ENCODE results near the gene CACNB2.
"Not testable (repeated sequence)": the region's sequence is repeated elsewhere in the genome, so short reads cannot be mapped to it uniquely, and the experiment has no call there.

The CACNB2 gene

GRCh38 chr10:18202680-18203460, 62.6 kb downstream of the CACNB2 start:
- no peak overlapping the region for H3K4me3 ChIP-seq (ENCODE audit: low read length)
- TF ChIP-seq ZNF274 (IDR thresholded peaks at IDR 0.05; ENCODE audit: low read depth, low read length): no peak

DNA sequence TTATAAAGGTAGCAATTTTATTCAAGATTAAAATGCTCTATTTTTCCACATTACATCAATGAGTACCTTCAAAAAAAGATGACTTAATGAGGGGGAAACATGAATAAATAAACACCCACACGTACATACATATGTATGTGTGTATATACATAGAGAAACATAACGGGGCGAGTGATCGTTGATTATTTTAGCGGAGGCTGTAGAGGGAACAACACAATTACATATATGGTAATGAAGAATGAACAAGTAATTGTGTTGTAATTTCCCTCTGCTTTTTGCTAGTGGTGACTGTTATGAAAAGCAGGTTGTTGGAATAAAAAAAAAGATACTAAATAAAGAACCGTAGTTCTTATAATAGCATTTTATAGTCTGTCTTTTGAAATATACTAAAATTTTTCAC, 63.2 kb downstream of the CACNB2 start:
- TF ChIP-seq ZNF274 (IDR thresholded peaks at IDR 0.05; ENCODE audit: low read depth, low read length): no peak

DNA sequence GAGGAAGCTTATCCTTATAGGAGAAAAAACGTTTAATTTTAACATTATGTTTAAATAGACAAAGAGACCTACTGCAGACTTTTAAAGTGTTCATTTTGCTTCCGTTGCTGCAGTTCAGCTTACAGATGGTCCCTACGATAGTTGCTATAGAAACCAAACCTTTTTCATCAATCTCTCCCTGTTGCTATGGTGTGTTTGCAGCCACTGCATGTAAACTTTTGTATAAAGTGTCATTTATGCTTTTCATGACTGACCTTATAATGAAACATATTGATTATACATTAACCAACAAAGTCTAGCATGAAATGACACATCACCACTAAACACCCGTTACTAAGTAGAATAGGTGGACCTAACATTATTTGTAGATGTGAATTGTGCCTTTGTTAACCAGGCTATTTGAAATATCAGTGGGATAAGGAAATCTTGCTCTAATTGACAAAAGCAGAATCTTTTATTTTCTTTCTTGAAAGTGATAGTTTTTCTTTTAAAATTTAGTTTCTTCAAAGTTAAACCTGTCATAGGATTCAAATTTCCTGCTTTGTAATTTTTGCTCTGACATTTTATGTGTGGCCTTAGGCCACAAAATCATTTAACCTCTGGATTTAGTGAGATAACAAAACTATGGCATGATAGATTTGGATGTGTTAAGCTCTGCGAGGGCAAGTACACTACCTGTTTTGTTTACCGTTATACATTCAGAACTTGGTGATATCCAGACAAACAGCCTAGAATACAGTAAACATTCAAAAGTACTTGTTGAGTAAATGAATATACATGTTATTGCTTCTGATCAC, 64.0 kb downstream of the CACNB2 start:
- TF ChIP-seq ZNF274 (IDR thresholded peaks at IDR 0.05; ENCODE audit: low read depth, low read length): no peak
- H3K4me3 ChIP-seq (ENCODE audit: low read length): no peak overlapping the region

More for the DNA sequence above, 63.2 kb downstream of the CACNB2 start:
- H3K4me3 ChIP-seq (ENCODE audit: low read length): no peak overlapping the region

DNA sequence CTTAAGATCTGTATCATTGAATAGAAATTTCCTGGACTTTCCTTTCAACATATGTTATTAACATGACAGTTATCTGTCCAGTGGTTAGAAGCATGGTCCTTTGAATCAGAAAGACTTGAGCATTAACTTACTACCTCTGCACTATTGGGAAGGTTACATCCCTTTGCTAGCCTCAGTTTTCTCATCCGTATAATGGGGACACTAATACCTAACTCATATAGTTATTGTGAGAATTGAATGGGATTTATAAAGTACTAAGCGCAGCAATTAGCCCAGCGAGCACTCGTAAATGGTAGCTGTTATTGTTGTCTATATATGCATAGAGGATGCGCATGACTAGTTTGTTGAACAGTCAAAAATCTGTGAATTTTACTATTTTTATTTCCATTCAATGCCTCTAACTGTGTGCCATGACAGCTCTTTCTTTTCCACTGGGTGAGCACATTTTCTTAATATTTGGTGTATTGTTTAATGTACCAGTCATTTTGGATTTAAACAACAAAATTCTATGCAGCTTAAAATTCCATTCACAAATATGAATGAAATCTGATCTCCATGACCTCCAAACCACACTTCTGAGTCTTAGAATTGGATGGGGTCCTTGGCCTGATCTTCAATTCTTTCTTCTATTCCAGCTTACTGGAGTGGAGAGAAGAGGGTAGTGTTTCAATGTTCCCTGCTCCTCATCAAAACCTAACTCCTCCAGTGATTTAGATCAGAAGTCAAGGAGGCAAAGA, 65.0 kb downstream of the CACNB2 start:
- H3K4me3 ChIP-seq (ENCODE audit: low read length): no peak overlapping the region
- TF ChIP-seq ZNF274 (IDR thresholded peaks at IDR 0.05; ENCODE audit: low read depth, low read length): no peak

- H3K4me3 ChIP-seq (ENCODE audit: low read length): not testable (repeated sequence)
Observed at GRCh38 chr10:18208186-18208585, 68.0 kb downstream of the CACNB2 start.

DNA sequence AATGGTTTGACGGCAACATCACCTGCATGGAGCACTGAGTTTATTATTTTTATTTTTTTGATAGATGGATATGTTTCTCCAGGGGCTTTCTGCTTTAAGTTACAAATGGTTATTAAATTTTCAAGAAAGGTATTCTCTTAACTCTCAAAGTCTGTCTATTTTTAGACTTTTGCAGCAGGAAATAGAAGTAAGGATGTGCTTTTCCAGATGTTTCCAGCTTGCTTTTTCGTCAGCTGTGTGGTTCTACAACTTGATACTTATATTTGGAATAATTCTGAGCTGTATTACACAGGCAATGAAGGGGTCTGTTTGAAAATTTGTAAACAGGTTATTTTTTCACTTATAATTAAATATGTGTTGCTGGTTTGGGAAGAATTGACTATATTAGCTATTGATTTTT, 69.0 kb downstream of the CACNB2 start:
- no peak for TF ChIP-seq ZNF274 (IDR thresholded peaks at IDR 0.05; ENCODE audit: low read depth, low read length)

DNA sequence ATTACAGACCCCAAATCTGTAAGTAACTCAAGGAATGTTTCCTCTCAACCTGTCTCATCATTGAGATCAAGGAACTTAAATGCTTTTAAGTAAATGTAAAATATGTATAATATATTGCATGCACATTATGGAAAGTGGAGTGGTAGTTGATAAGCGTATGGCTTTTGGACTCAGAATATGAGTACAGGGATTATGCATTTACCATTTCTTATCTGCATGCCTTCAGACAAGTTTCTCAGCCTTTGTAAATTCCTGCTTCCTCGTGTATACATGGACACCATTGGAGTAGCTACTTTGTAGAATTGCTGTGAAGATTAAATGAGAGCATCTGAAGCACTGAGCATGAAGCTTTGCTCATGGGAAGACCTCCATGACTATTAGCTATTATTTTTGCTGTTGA, 70.5 kb downstream of the CACNB2 start:
- TF ChIP-seq ZNF274 (IDR thresholded peaks at IDR 0.05; ENCODE audit: low read depth, low read length): no peak

More for the DNA sequence above, 69.0 kb downstream of the CACNB2 start:
- H3K4me3 ChIP-seq (ENCODE audit: low read length): no peak overlapping the region

GRCh38 chr10:18211862-18212261, 71.6 kb downstream of the CACNB2 start:
- H3K4me3 ChIP-seq (ENCODE audit: low read length): no peak overlapping the region
- TF ChIP-seq ZNF274 (IDR thresholded peaks at IDR 0.05; ENCODE audit: low read depth, low read length): no peak

More for the DNA sequence above, 70.5 kb downstream of the CACNB2 start:
- H3K4me3 ChIP-seq (ENCODE audit: low read length): no peak overlapping the region

GRCh38 chr10:18213271-18213670, 73.0 kb downstream of the CACNB2 start:
- no peak for TF ChIP-seq ZNF274 (IDR thresholded peaks at IDR 0.05; ENCODE audit: low read depth, low read length)
- no peak overlapping the region for H3K4me3 ChIP-seq (ENCODE audit: low read length)

- H3K4me3 ChIP-seq (ENCODE audit: low read length): no peak overlapping the region
- TF ChIP-seq ZNF274 (IDR thresholded peaks at IDR 0.05; ENCODE audit: low read depth, low read length): no peak
Observed at GRCh38 chr10:18214691-18215563, 74.7 kb downstream of the CACNB2 start.

GRCh38 chr10:18216482-18216881, 76.3 kb downstream of the CACNB2 start:
- no peak for TF ChIP-seq ZNF274 (IDR thresholded peaks at IDR 0.05; ENCODE audit: low read depth, low read length)
- no peak overlapping the region for H3K4me3 ChIP-seq (ENCODE audit: low read length)

DNA sequence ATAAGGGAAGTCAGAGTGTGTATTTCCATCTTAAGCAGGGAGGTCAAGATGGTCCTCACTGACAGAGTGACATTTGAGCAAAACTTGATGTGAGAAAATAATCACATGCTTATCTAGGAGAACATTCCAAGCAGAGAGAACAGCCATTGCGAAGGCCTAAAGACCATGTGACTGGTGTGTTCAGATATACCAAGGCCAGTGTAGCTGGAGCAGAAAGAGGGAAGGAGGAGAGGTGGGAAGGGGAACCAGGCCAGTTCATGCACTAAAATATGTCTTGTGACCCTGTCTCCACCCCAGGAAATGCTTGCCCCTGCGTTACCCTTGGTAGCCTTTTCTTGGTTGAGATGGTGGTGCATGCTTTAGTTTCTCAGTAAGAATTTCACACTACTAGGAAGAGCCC, 77.4 kb downstream of the CACNB2 start:
- TF ChIP-seq ZNF274 (IDR thresholded peaks at IDR 0.05; ENCODE audit: low read depth, low read length): no peak
- no peak overlapping the region for H3K4me3 ChIP-seq (ENCODE audit: low read length)

GRCh38 chr10:18219146-18219545, 78.9 kb downstream of the CACNB2 start:
- TF ChIP-seq ZNF274 (IDR thresholded peaks at IDR 0.05; ENCODE audit: low read depth, low read length): no peak
- H3K4me3 ChIP-seq (ENCODE audit: low read length): no peak overlapping the region

GRCh38 chr10:18221123-18221522, 80.9 kb downstream of the CACNB2 start:
- no peak for TF ChIP-seq ZNF274 (IDR thresholded peaks at IDR 0.05; ENCODE audit: low read depth, low read length)
- H3K4me3 ChIP-seq (ENCODE audit: low read length): no peak overlapping the region
